Glutamatergic neuron (in vitro differentiated cells): ENCODE results near the gene SMIM3. TPM values are rescaled to one million over a fixed set of nuclear protein-coding genes. Genes with fewer than 3 reads are reported as not detected.

ENCODE experiments used
- DNase-seq: peaks from one replicate; pipeline ENCODE4 v3.0.0; 2022
- H3K27ac Mint-ChIP-seq: one replicate; pipeline ENCODE4 v1.8.0; 2020; ENCODE audit warnings: mild to moderate bottlenecking, mixed read lengths, inconsistent platforms; ENCODE audit not compliant: unreplicated experiment
- H3K27me3 Mint-ChIP-seq: one replicate; pipeline ENCODE4 v1.8.0; 2020; ENCODE audit warnings: mild to moderate bottlenecking, moderate library complexity, mixed read lengths, inconsistent platforms; ENCODE audit not compliant: unreplicated experiment
- H3K36me3 Mint-ChIP-seq: one replicate; pipeline ENCODE4 v1.8.0; 2020; ENCODE audit warnings: mild to moderate bottlenecking, mixed read lengths, inconsistent platforms; ENCODE audit not compliant: unreplicated experiment
- H3K4me1 Mint-ChIP-seq: one replicate; pipeline ENCODE4 v1.8.0; 2020; ENCODE audit warnings: mild to moderate bottlenecking, low read depth, mixed read lengths, inconsistent platforms; ENCODE audit not compliant: unreplicated experiment
- H3K4me3 Mint-ChIP-seq: one replicate; pipeline ENCODE4 v1.8.0; 2020; ENCODE audit warnings: mild to moderate bottlenecking, mixed read lengths, inconsistent platforms; ENCODE audit not compliant: unreplicated experiment
- H3K9me3 Mint-ChIP-seq: one replicate; pipeline ENCODE4 v1.8.0; 2020; ENCODE audit warnings: mild to moderate bottlenecking, moderate library complexity, mixed read lengths, inconsistent platforms; ENCODE audit not compliant: unreplicated experiment
- total RNA-seq: library from RNA; stranded (reverse); fragmentation: NEBNext Ultra II Directional; extraction: Animal tissue kit (Norgen Biotek cat#: 25700); gene quantifications from one replicate; pipeline ENCODE4 v1.2.1, GENCODE V29; 2021; ENCODE audit not compliant: unreplicated experiment
- TF ChIP-seq, protein P1 (sequence below): fragments of 200-600 bp; sonication (generic); IDR thresholded peaks from one replicate; pipeline ENCODE4 v1.5.0; 2021; ENCODE audit not compliant: partially characterized antibody, unreplicated experiment

Gene SMIM3
- total RNA-seq, 1 donor from 2014 or later = 0.51 TPM

DNA sequence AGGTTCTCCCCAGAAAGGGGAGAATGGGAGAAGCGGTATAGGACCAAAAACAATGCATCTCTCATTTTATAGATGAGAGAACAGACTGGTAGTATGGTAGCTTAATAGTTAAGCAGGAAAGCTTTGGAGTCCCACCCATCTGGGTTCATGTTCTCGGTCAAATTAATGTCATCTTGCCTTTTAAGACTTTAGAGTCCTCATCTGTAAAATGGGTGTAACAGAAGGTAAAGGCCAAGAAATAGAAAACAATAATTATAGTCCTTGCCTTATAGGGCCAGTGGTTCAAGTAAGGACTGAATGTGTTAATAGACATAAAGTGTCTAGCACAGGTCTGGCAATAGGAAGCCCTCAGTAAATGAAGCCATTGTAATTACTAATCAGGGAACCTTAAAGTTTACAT is 16.4 kb downstream of the SMIM3 start:
- peaks cover 2% of the 10 kb centered on the region for H3K27me3 Mint-ChIP-seq
- TF ChIP-seq, protein P1, sequence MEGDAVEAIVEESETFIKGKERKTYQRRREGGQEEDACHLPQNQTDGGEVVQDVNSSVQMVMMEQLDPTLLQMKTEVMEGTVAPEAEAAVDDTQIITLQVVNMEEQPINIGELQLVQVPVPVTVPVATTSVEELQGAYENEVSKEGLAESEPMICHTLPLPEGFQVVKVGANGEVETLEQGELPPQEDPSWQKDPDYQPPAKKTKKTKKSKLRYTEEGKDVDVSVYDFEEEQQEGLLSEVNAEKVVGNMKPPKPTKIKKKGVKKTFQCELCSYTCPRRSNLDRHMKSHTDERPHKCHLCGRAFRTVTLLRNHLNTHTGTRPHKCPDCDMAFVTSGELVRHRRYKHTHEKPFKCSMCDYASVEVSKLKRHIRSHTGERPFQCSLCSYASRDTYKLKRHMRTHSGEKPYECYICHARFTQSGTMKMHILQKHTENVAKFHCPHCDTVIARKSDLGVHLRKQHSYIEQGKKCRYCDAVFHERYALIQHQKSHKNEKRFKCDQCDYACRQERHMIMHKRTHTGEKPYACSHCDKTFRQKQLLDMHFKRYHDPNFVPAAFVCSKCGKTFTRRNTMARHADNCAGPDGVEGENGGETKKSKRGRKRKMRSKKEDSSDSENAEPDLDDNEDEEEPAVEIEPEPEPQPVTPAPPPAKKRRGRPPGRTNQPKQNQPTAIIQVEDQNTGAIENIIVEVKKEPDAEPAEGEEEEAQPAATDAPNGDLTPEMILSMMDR = no peak
- no peak for DNase-seq
- no peak overlapping the region for H3K27ac Mint-ChIP-seq
- no peaks in the 10 kb centered on the region for H3K9me3 Mint-ChIP-seq
- no peak overlapping the region for H3K4me3 Mint-ChIP-seq
- H3K36me3 Mint-ChIP-seq = no peaks in the 10 kb centered on the region
- peaks cover 2% of the 10 kb centered on the region for H3K4me1 Mint-ChIP-seq

DNA sequence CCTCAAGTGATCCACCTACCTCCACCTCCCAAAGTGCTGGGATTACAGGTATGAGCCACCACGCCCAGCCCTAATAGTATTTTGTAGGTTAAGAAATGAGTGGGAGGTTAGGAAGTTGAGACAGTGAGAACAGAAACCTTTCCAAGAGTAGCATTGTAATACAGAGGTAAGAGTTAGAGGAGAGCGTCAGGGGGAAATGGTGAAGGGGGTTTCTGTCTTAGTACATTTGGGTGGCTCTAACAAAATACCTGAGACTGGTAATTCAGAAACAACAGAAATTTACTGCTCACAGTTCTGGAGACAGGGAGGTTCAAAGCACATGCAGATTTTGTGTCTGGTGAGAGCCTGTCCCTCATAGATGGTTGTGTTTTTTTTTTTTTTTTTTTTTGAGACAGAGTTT is 18.8 kb downstream of the SMIM3 start:
- no peak overlapping the region for H3K4me3 Mint-ChIP-seq
- H3K27me3 Mint-ChIP-seq = peaks cover 2% of the 10 kb centered on the region
- no peaks in the 10 kb centered on the region for H3K4me1 Mint-ChIP-seq
- TF ChIP-seq, protein P1 = no peak
- H3K9me3 Mint-ChIP-seq = no peaks in the 10 kb centered on the region
- no peaks in the 10 kb centered on the region for H3K36me3 Mint-ChIP-seq
- no peak overlapping the region for H3K27ac Mint-ChIP-seq
- DNase-seq = no peak

- H3K27me3 Mint-ChIP-seq = peaks cover 2% of the 10 kb centered on the region
- no peak overlapping the region for H3K27ac Mint-ChIP-seq
- peak overlapping the region; percentile 84 for H3K4me3 Mint-ChIP-seq
- DNase-seq = no peak
- peaks cover 5% of the 10 kb centered on the region for H3K36me3 Mint-ChIP-seq
- H3K4me1 Mint-ChIP-seq = no peaks in the 10 kb centered on the region
- H3K9me3 Mint-ChIP-seq = no peaks in the 10 kb centered on the region
- TF ChIP-seq, protein P1 = peak; percentile 69
Measured at GRCh38 chr5:150801117-150801927, 22.8 kb downstream of the SMIM3 start.

DNA sequence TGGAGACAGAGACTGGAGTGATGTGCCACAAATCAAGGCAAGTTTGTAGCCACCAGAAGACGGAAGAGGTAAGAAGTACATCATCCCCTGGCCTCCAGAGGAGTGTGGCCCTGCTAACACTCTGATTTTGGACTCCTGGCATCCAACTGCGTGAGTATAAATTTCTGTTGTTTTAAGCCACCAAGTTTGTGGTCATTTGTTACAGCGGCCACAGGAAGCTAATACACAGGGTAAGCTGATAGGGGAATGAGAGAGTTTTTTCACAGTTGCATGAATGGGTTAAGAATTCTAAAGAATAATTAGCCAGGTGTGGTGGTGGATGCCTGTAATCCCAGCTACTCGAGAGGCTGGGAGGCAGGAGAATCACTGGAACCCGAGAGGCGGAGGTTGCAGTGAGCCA is 25.8 kb downstream of the SMIM3 start:
- no peaks in the 10 kb centered on the region for H3K4me1 Mint-ChIP-seq
- peaks cover 5% of the 10 kb centered on the region for H3K36me3 Mint-ChIP-seq
- H3K27me3 Mint-ChIP-seq = peaks cover 2% of the 10 kb centered on the region
- no peak for DNase-seq
- H3K4me3 Mint-ChIP-seq = no peak overlapping the region
- TF ChIP-seq, protein P1 = no peak
- H3K27ac Mint-ChIP-seq = no peak overlapping the region
- no peaks in the 10 kb centered on the region for H3K9me3 Mint-ChIP-seq

GRCh38 chr5:150809363-150809762 is 30.8 kb downstream of the SMIM3 start:
- Mint-ChIP-seq H3K36me3 (peaks cover under 1% of the 10 kb centered on the region), H3K27ac (no peak overlapping the region), H3K4me3 (no peak overlapping the region), H3K9me3 (no peaks in the 10 kb centered on the region), H3K27me3 (no peaks in the 10 kb centered on the region), H3K4me1 (no peaks in the 10 kb centered on the region)
- no peak for DNase-seq
- TF ChIP-seq, protein P1 = no peak
